Astrocyte (in vitro differentiated cells and primary cell): ENCODE data around the gene EFCAB6. TPM values are rescaled to one million over a fixed set of nuclear protein-coding genes. Genes with fewer than 3 reads are reported as not detected.

Experiments
- DNase-seq: peaks from one replicate; pipeline ENCODE4 v3.0.0-alpha.2; 2010; ENCODE audit warnings: low read depth
- FAIRE-seq: peaks from 2 replicates; lab custom pipeline; 2011; peaks lifted over from hg19 to GRCh38; lab: Jason Lieb, UNC
- H2AFZ ChIP-seq: 2 replicates; pipeline ENCODE4 v1.6.0; 2012; ENCODE audit warnings: low read depth, low read length, inconsistent platforms
- H3K27ac ChIP-seq: 2 replicates; pipeline ENCODE4 v1.5.1; 2011; ENCODE audit warnings: low read depth, low read length, inconsistent platforms
- H3K27me3 ChIP-seq: 2 replicates; pipeline ENCODE4 v1.6.0; 2011; ENCODE audit warnings: low read length, inconsistent platforms; ENCODE audit not compliant: insufficient read depth
- H3K36me3 ChIP-seq: 2 replicates; pipeline ENCODE4 v1.5.1; 2011; ENCODE audit warnings: low read length, inconsistent platforms; ENCODE audit not compliant: insufficient read depth
- H3K4me1 ChIP-seq: 2 replicates; pipeline ENCODE4 v1.5.1; 2011; ENCODE audit warnings: low read length, inconsistent platforms; ENCODE audit not compliant: insufficient read depth
- H3K4me2 ChIP-seq: 2 replicates; pipeline ENCODE4 v1.6.0; 2012; ENCODE audit warnings: low read length, inconsistent platforms
- H3K4me3 ChIP-seq: 2 replicates; pipeline ENCODE4 v1.5.1; 2011; ENCODE audit warnings: low read depth, mild to moderate bottlenecking, low read length, inconsistent platforms; ENCODE audit not compliant: insufficient read depth
- H3K79me2 ChIP-seq: 2 replicates; pipeline ENCODE4 v1.6.0; 2012; ENCODE audit warnings: mild to moderate bottlenecking, low read length, inconsistent platforms; ENCODE audit not compliant: insufficient read depth
- H3K9ac ChIP-seq: 2 replicates; pipeline ENCODE4 v1.6.0; 2012; ENCODE audit warnings: mild to moderate bottlenecking, low read length, inconsistent platforms
- H3K9me3 ChIP-seq: 2 replicates; pipeline ENCODE4 v1.5.1; 2012; ENCODE audit warnings: low read depth, mild to moderate bottlenecking, low read length, inconsistent platforms; ENCODE audit not compliant: insufficient read depth
- H4K20me1 ChIP-seq: 2 replicates; pipeline ENCODE4 v1.6.0; 2012; ENCODE audit warnings: low read length, inconsistent platforms; ENCODE audit not compliant: insufficient read depth
- H3K27ac Mint-ChIP-seq: one replicate; pipeline ENCODE4 v1.8.0; 2021; ENCODE audit warnings: mild to moderate bottlenecking, mixed read lengths; ENCODE audit not compliant: unreplicated experiment
- H3K27me3 Mint-ChIP-seq: one replicate; pipeline ENCODE4 v1.8.0; 2021; ENCODE audit warnings: low read depth, mixed read lengths; ENCODE audit not compliant: unreplicated experiment
- H3K36me3 Mint-ChIP-seq: one replicate; pipeline ENCODE4 v1.8.0; 2021; ENCODE audit warnings: low read depth, mixed read lengths; ENCODE audit not compliant: unreplicated experiment
- H3K4me1 Mint-ChIP-seq: one replicate; pipeline ENCODE4 v1.8.0; 2021; ENCODE audit warnings: low read depth, mixed read lengths; ENCODE audit not compliant: unreplicated experiment
- H3K4me3 Mint-ChIP-seq: one replicate; pipeline ENCODE4 v1.8.0; 2021; ENCODE audit warnings: mild to moderate bottlenecking, moderate library complexity, mixed read lengths; ENCODE audit not compliant: unreplicated experiment
- H3K9me3 Mint-ChIP-seq: one replicate; pipeline ENCODE4 v1.8.0; 2021; ENCODE audit warnings: mild to moderate bottlenecking, mixed read lengths; ENCODE audit not compliant: unreplicated experiment
- EZH2 ChIP-seq: IDR thresholded peaks from 2 replicates; pipeline ENCODE4 v1.6.1; 2012; ENCODE audit warnings: mild to moderate bottlenecking, low read length, inconsistent platforms; ENCODE audit not compliant: insufficient read depth
- total RNA-seq: library from RNA; stranded (reverse); gene quantifications from 2 replicates; pipeline ENCODE4 v1.2.1, GENCODE V29; 2021
- TF ChIP-seq, protein P1 (sequence below): IDR thresholded peaks from 2 replicates; pipeline ENCODE4 v1.5.1; 2011; ENCODE audit warnings: low read depth, mild to moderate bottlenecking, inconsistent platforms, low read length, moderate library complexity; ENCODE audit not compliant: insufficient read depth

EFCAB6 gene
- total RNA-seq, 1 donor from 2014 or later: 1.2 TPM

DNA sequence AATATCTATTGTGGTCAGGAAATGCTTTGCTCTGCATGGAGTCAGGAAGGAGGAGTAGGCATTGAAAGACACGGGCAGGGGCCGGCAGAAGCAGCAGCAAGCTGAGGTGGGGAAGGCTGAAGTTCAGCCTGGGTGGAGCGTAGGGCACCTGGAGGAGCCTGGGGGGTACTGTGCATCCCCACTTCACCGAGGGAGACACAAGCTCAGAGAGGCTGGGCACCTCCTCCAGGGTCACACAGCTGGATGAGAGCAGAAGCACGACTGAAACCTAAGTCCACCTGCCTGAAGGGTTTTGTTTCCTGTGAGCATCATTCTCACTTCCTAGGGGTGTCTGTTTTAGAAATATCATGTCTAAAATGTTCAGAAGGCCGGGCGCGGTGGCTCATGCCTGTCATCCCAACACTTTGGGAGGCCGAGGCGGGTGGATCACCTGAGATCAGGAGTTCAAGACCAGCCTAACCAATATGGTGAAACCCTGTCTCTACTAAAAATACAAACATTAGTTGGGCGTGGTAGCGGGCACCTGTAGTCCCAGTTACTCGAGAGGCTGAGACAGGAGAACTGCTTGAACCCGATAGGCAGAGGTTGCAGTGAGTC, 262.0 kb downstream of the EFCAB6 start:
- H3K9me3 ChIP-seq: no peaks in the 10 kb centered on the region
- H3K9ac ChIP-seq: no peak overlapping the region
- H3K27ac ChIP-seq: no peak overlapping the region
- H3K36me3 ChIP-seq: no peaks in the 10 kb centered on the region
- no peak for FAIRE-seq
- H3K27ac Mint-ChIP-seq: no peak overlapping the region
- H3K27me3 Mint-ChIP-seq: peaks cover 13% of the 10 kb centered on the region
- peaks cover 4% of the 10 kb centered on the region for H3K36me3 Mint-ChIP-seq
- no peaks in the 10 kb centered on the region for H4K20me1 ChIP-seq
- H2AFZ ChIP-seq: no peak overlapping the region
- TF ChIP-seq EZH2: no peak
- TF ChIP-seq, protein P1, sequence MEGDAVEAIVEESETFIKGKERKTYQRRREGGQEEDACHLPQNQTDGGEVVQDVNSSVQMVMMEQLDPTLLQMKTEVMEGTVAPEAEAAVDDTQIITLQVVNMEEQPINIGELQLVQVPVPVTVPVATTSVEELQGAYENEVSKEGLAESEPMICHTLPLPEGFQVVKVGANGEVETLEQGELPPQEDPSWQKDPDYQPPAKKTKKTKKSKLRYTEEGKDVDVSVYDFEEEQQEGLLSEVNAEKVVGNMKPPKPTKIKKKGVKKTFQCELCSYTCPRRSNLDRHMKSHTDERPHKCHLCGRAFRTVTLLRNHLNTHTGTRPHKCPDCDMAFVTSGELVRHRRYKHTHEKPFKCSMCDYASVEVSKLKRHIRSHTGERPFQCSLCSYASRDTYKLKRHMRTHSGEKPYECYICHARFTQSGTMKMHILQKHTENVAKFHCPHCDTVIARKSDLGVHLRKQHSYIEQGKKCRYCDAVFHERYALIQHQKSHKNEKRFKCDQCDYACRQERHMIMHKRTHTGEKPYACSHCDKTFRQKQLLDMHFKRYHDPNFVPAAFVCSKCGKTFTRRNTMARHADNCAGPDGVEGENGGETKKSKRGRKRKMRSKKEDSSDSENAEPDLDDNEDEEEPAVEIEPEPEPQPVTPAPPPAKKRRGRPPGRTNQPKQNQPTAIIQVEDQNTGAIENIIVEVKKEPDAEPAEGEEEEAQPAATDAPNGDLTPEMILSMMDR: no peak
- no peaks in the 10 kb centered on the region for H3K79me2 ChIP-seq
- H3K4me3 Mint-ChIP-seq: no peak overlapping the region
- DNase-seq: no peak
- H3K27me3 ChIP-seq: no peaks in the 10 kb centered on the region
- H3K4me1 ChIP-seq: no peaks in the 10 kb centered on the region
- H3K4me2 ChIP-seq: no peak overlapping the region
- H3K4me3 ChIP-seq: no peak overlapping the region
- H3K9me3 Mint-ChIP-seq: peaks cover 1% of the 10 kb centered on the region
- no peaks in the 10 kb centered on the region for H3K4me1 Mint-ChIP-seq

DNA sequence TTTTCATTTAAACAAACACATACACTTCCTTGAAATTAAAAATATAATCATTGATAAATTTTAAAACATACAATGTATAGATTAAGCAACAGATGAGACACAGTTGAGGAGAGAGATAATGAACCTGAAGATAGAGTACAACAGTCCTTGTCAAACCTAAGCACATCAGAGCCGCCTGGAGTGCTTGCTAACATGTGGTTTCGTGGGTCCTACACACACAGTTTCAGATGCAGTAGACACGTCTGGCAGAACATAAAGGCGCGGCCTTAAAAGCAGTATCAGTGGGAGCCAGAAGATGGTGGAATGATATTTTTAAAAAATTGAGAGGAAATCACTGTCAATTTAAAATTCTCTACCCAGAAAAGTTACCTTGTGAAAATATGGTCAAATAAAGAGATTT, 265.9 kb downstream of the EFCAB6 start:
- H2AFZ ChIP-seq: no peak overlapping the region
- H3K9ac ChIP-seq: no peak overlapping the region
- H3K4me2 ChIP-seq: no peak overlapping the region
- Mint-ChIP-seq H3K4me1 (no peaks in the 10 kb centered on the region), H3K27me3 (peaks cover 32% of the 10 kb centered on the region), H3K9me3 (no peaks in the 10 kb centered on the region), H3K27ac (no peak overlapping the region), H3K36me3 (no peaks in the 10 kb centered on the region), H3K4me3 (no peak overlapping the region)
- TF ChIP-seq, protein P1: no peak
- no peak for TF ChIP-seq EZH2
- H4K20me1 ChIP-seq: no peaks in the 10 kb centered on the region
- no peaks in the 10 kb centered on the region for H3K27me3 ChIP-seq
- DNase-seq (no peak), FAIRE-seq (no peak)
- no peak overlapping the region for H3K27ac ChIP-seq
- H3K79me2 ChIP-seq: no peaks in the 10 kb centered on the region
- H3K9me3 ChIP-seq: no peaks in the 10 kb centered on the region
- no peak overlapping the region for H3K4me3 ChIP-seq
- H3K36me3 ChIP-seq: no peaks in the 10 kb centered on the region
- no peaks in the 10 kb centered on the region for H3K4me1 ChIP-seq

DNA sequence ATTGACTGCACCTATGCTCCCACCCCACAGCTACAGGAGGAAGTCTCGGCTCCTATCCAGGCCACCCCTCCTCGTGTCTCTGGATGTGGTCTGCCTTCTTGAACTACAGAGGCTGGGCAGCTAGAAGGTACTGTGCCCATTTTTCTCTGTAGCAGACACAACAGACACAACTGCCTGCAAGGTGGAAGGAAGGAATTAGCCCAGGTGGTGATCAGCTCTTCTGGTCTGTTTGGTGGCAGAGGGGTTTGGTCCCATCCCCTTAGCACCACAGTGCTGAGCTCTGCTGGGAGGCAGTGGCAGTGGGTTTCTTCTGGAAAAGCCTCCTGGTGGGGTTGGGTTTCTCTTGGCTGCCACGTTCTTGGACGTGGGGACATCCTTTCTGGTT, 267.8 kb downstream of the EFCAB6 start:
- H3K9me3 Mint-ChIP-seq: no peaks in the 10 kb centered on the region
- no peak overlapping the region for H3K4me3 Mint-ChIP-seq
- TF ChIP-seq, protein P1: no peak
- TF ChIP-seq EZH2: no peak
- Histone ChIP-seq H3K36me3 (no peaks in the 10 kb centered on the region), H3K4me3 (no peak overlapping the region), H4K20me1 (no peaks in the 10 kb centered on the region), H3K9ac (no peak overlapping the region), H3K79me2 (no peaks in the 10 kb centered on the region), H2AFZ (no peak overlapping the region), H3K9me3 (no peaks in the 10 kb centered on the region), H3K4me2 (no peak overlapping the region), H3K27me3 (no peaks in the 10 kb centered on the region), H3K4me1 (no peaks in the 10 kb centered on the region), H3K27ac (no peak overlapping the region)
- H3K27me3 Mint-ChIP-seq: peaks cover 32% of the 10 kb centered on the region
- H3K4me1 Mint-ChIP-seq: no peaks in the 10 kb centered on the region
- FAIRE-seq: no peak
- no peaks in the 10 kb centered on the region for H3K36me3 Mint-ChIP-seq
- DNase-seq: no peak
- H3K27ac Mint-ChIP-seq: no peak overlapping the region
